Osteoblast (primary cell): Measurements from ENCODE around the gene LMAN2. TPM values are rescaled to one million over a fixed set of nuclear protein-coding genes. Genes with fewer than 3 reads are reported as not detected.

Experiments used
- DNase-seq: peaks from one replicate; pipeline ENCODE4 v3.0.0; 2011; ENCODE audit warnings: low spot score, mixed read lengths; ENCODE audit not compliant: insufficient read length; ENCODE audit errors: missing footprints
- H2AFZ ChIP-seq: 2 replicates; pipeline ENCODE4 v1.6.0; 2011; ENCODE audit warnings: mild to moderate bottlenecking, low read length
- H3K27ac ChIP-seq: 2 replicates; pipeline ENCODE4 v1.5.1; 2011; ENCODE audit warnings: mild to moderate bottlenecking, low read depth, low read length, moderate library complexity
- H3K27me3 ChIP-seq: 2 replicates; pipeline ENCODE4 v1.6.0; 2012; ENCODE audit warnings: mild to moderate bottlenecking, control low read depth, inconsistent platforms, low read length, moderate library complexity; ENCODE audit not compliant: insufficient read depth
- H3K36me3 ChIP-seq: 2 replicates; pipeline ENCODE4 v1.5.1; 2011; ENCODE audit warnings: mild to moderate bottlenecking, low read length, control low read depth, moderate library complexity; ENCODE audit not compliant: insufficient read depth
- H3K4me1 ChIP-seq: 2 replicates; pipeline ENCODE4 v1.5.1; 2011; ENCODE audit warnings: mild to moderate bottlenecking, low read length, control low read depth, moderate library complexity; ENCODE audit not compliant: insufficient read depth
- H3K4me2 ChIP-seq: 2 replicates; pipeline ENCODE4 v1.6.0; 2011; ENCODE audit warnings: mild to moderate bottlenecking, low read length; ENCODE audit not compliant: insufficient read depth
- H3K4me3 ChIP-seq: fragments of 200-600 bp; sonication (generic); 3 replicates; pipeline ENCODE4 v1.5.1; 2012; ENCODE audit warnings: mild to moderate bottlenecking, low read length, inconsistent platforms; ENCODE audit not compliant: insufficient read depth
- H3K79me2 ChIP-seq: 2 replicates; pipeline ENCODE4 v1.6.0; 2012; ENCODE audit warnings: mild to moderate bottlenecking, low read length, control low read depth, inconsistent platforms; ENCODE audit not compliant: insufficient read depth
- H3K9me3 ChIP-seq: 2 replicates; pipeline ENCODE4 v1.5.1; 2011; ENCODE audit warnings: low read depth, low read length, control low read depth
- H4K20me1 ChIP-seq: 2 replicates; pipeline ENCODE4 v1.6.0; 2012; ENCODE audit warnings: mild to moderate bottlenecking, low read length, control low read depth; ENCODE audit not compliant: insufficient read depth
- CTCF ChIP-seq: IDR thresholded peaks from 2 replicates; pipeline ENCODE4 v1.5.1; 2011; ENCODE audit warnings: mild to moderate bottlenecking, low read depth, low read length, moderate library complexity; ENCODE audit errors: extremely low read depth
- total RNA-seq: library from RNA; depleted of rRNA; stranded (reverse); fragments of >200 nt; gene quantifications from 2 replicates; pipeline ENCODE4 v1.2.3, GENCODE V29; 2012

LMAN2 gene
- total RNA-seq, 1 donor = 356 TPM

- peaks cover 78% of the 10 kb centered on the region for H3K36me3 ChIP-seq
- no peaks in the 10 kb centered on the region for H3K9me3 ChIP-seq
- DNase-seq = no peak
- TF ChIP-seq CTCF = no peak
- no peak overlapping the region for H2AFZ ChIP-seq
- no peak overlapping the region for H3K27ac ChIP-seq
- H3K79me2 ChIP-seq = no peaks in the 10 kb centered on the region
- H3K4me1 ChIP-seq = no peaks in the 10 kb centered on the region
- H4K20me1 ChIP-seq = peaks cover 2% of the 10 kb centered on the region
- H3K4me3 ChIP-seq = no peak overlapping the region
- H3K27me3 ChIP-seq = no peaks in the 10 kb centered on the region
- no peak overlapping the region for H3K4me2 ChIP-seq
Observed at GRCh38 chr5:177293819-177294581, 57.5 kb downstream of the LMAN2 start.

GRCh38 chr5:177291735-177292134 lies 59.7 kb downstream of the LMAN2 start:
- Histone ChIP-seq H3K36me3 (peaks cover 77% of the 10 kb centered on the region), H3K4me3 (no peak overlapping the region), H3K4me2 (no peak overlapping the region)

GRCh38 chr5:177290816-177291596 lies 60.5 kb downstream of the LMAN2 start:
- Histone ChIP-seq H4K20me1 (peaks cover 2% of the 10 kb centered on the region), H3K27me3 (no peaks in the 10 kb centered on the region), H3K4me2 (no peak overlapping the region), H3K9me3 (no peaks in the 10 kb centered on the region), H3K27ac (no peak overlapping the region), H3K4me1 (no peaks in the 10 kb centered on the region), H3K79me2 (no peaks in the 10 kb centered on the region), H3K4me3 (no peak overlapping the region), H3K36me3 (peaks cover 78% of the 10 kb centered on the region), H2AFZ (no peak overlapping the region)
- DNase-seq = no peak
- TF ChIP-seq CTCF = no peak

More at GRCh38 chr5:177291735-177292134, 59.7 kb downstream of the LMAN2 start:
- no peak for TF ChIP-seq CTCF
- Histone ChIP-seq H3K27me3 (no peaks in the 10 kb centered on the region), H2AFZ (no peak overlapping the region), H4K20me1 (peaks cover 2% of the 10 kb centered on the region), H3K27ac (no peak overlapping the region), H3K4me1 (no peaks in the 10 kb centered on the region), H3K79me2 (no peaks in the 10 kb centered on the region), H3K9me3 (no peaks in the 10 kb centered on the region)
- DNase-seq = no peak

- Histone ChIP-seq H4K20me1 (no peaks in the 10 kb centered on the region), H3K4me2 (no peak overlapping the region), H3K79me2 (no peaks in the 10 kb centered on the region), H3K4me3 (no peak overlapping the region), H3K9me3 (no peaks in the 10 kb centered on the region), H3K27me3 (no peaks in the 10 kb centered on the region), H3K27ac (no peak overlapping the region), H3K4me1 (no peaks in the 10 kb centered on the region), H2AFZ (no peak overlapping the region), H3K36me3 (peaks cover 65% of the 10 kb centered on the region)
- no peak for DNase-seq
- TF ChIP-seq CTCF = no peak
Observed at GRCh38 chr5:177288191-177288590, 63.3 kb downstream of the LMAN2 start.
